CD14-positive monocyte (primary cell): ENCODE results near the gene NTNG1. TPM values are rescaled to one million over a fixed set of nuclear protein-coding genes. Genes with fewer than 3 reads are reported as not detected.

ENCODE experiments used
- DNase-seq, 3 donors: peaks; one replicate each; pipeline ENCODE4 v3.0.0-alpha.2; 2011 to 2022
- H2AFZ ChIP-seq: 2 replicates; pipeline ENCODE4 v1.6.0; 2012; ENCODE audit warnings: mild to moderate bottlenecking, low read depth, low read length, inconsistent platforms; ENCODE audit not compliant: insufficient read depth, poor library complexity, severe bottlenecking
- H3K27ac ChIP-seq, 2 donors: 1 replicate in 1 of 2; 2 replicates in 1 of 2; pipeline ENCODE4 v1.5.1; 2012 to 2013; ENCODE audit warnings: low read length in 2 of 2, control low read depth in 1 of 2, inconsistent platforms in 1 of 2, low read depth in 1 of 2, mild to moderate bottlenecking in 1 of 2
- H3K27me3 ChIP-seq, 2 donors: one replicate each; pipeline versions ENCODE4 v1.6.0 to v1.6.1; 2011 to 2013; ENCODE audit warnings: low read length in 2 of 2; ENCODE audit not compliant: control insufficient read depth in 2 of 2, insufficient read depth in 2 of 2
- H3K36me3 ChIP-seq, 2 donors: replicated peaks in 1 of 2; 1 replicate in 1 of 2; 2 replicates in 1 of 2; pipeline versions ENCODE4 v1.5.1 to v1.6.1; 2012 to 2013; ENCODE audit warnings: low read length in 2 of 2, control low read depth in 1 of 2, inconsistent platforms in 1 of 2, mild to moderate bottlenecking in 1 of 2; ENCODE audit not compliant: insufficient read depth in 2 of 2, control insufficient read depth in 1 of 2
- H3K4me1 ChIP-seq, 2 donors: 1 replicate in 1 of 2; 2 replicates in 1 of 2; pipeline versions ENCODE4 v1.5.1 to v1.6.1; 2012 to 2013; ENCODE audit warnings: low read length in 2 of 2, control low read depth in 1 of 2, inconsistent platforms in 1 of 2, mild to moderate bottlenecking in 1 of 2, moderate library complexity in 1 of 2; ENCODE audit not compliant: insufficient read depth in 2 of 2, control insufficient read depth in 1 of 2
- H3K4me2 ChIP-seq: replicated peaks from 2 replicates; pipeline ENCODE3; 2012; ENCODE audit warnings: low read length, moderate library complexity, mild to moderate bottlenecking; ENCODE audit not compliant: poor library complexity, severe bottlenecking; ENCODE audit errors: extremely low read depth
- H3K4me3 ChIP-seq, 3 experiments: fragments of 200-600 bp in 1 of 3; sonication (generic) in 1 of 3; replicated peaks in 1 of 3; 1 replicate in 2 of 3; 2 replicates in 1 of 3; pipeline ENCODE4 v1.5.1; 2011 to 2013; ENCODE audit warnings: low read length in 3 of 3, mild to moderate bottlenecking in 3 of 3, control low read depth in 2 of 3, low read depth in 2 of 3, inconsistent platforms in 1 of 3, moderate library complexity in 1 of 3
- H3K79me2 ChIP-seq: 2 replicates; pipeline ENCODE4 v1.6.0; 2012; ENCODE audit warnings: mild to moderate bottlenecking, control low read depth, inconsistent platforms, low read length, moderate library complexity; ENCODE audit not compliant: insufficient read depth
- H3K9ac ChIP-seq: 2 replicates; pipeline ENCODE4 v1.6.0; 2017; ENCODE audit warnings: low read length, mild to moderate bottlenecking; ENCODE audit not compliant: insufficient read depth, poor library complexity, severe bottlenecking
- H3K9me3 ChIP-seq, 2 donors: replicated peaks in 1 of 2; 1 replicate in 1 of 2; 2 replicates in 1 of 2; pipeline versions ENCODE4 v1.5.1 to v1.6.1; 2012 to 2013; ENCODE audit warnings: low read length in 2 of 2, control low read depth in 1 of 2; ENCODE audit not compliant: control insufficient read depth in 1 of 2, insufficient read depth in 1 of 2
- H4K20me1 ChIP-seq: 2 replicates; pipeline ENCODE4 v1.6.0; 2012; ENCODE audit warnings: mild to moderate bottlenecking, low read length, control low read depth, moderate library complexity; ENCODE audit not compliant: insufficient read depth
- H3K27ac Mint-ChIP-seq, 7 donors: one replicate each; pipeline ENCODE4 v1.8.0; 2020; ENCODE audit warnings: mild to moderate bottlenecking in 7 of 7, mixed read lengths in 7 of 7, moderate library complexity in 6 of 7, inconsistent platforms in 2 of 7
- H3K27me3 Mint-ChIP-seq, 3 donors: one replicate each; pipeline ENCODE4 v1.8.0; 2021 to 2022; ENCODE audit warnings: low read depth in 3 of 3, mild to moderate bottlenecking in 3 of 3, mixed read lengths in 3 of 3, moderate library complexity in 3 of 3, inconsistent platforms in 1 of 3
- H3K36me3 Mint-ChIP-seq, 2 donors: one replicate each; pipeline ENCODE4 v1.8.0; 2020; ENCODE audit warnings: mixed read lengths in 2 of 2, inconsistent platforms in 1 of 2, mild to moderate bottlenecking in 1 of 2
- H3K4me1 Mint-ChIP-seq: one replicate; pipeline ENCODE4 v1.8.0; 2020; ENCODE audit warnings: mild to moderate bottlenecking, mixed read lengths
- H3K4me3 Mint-ChIP-seq, 2 donors: one replicate each; pipeline ENCODE4 v1.8.0; 2020; ENCODE audit warnings: mild to moderate bottlenecking in 2 of 2, mixed read lengths in 2 of 2, moderate library complexity in 1 of 2
- H3K9me3 Mint-ChIP-seq, 7 donors: one replicate each; pipeline ENCODE4 v1.8.0; 2020 to 2022; ENCODE audit warnings: mixed read lengths in 7 of 7, mild to moderate bottlenecking in 6 of 7, moderate library complexity in 6 of 7, inconsistent platforms in 2 of 7
- CTCF ChIP-seq: fragments of 200-600 bp; IDR thresholded peaks from one replicate; pipeline ENCODE4 v1.8.0; 2022; ENCODE audit warnings: antibody characterized with exemption, mild to moderate bottlenecking
- WGBS: methylation state at CpG from one replicate; pipeline ENCODE4 v1.1.5; 2013; ENCODE audit warnings: missing lambda C conversion rate; ENCODE audit not compliant: insufficient coverage; 5-methylcytosine and 5-hydroxymethylcytosine counted together
- intact Hi-C, 2 donors: fragments of 100-400 bp; cut with micrococcal nuclease; formaldehyde crosslinking; loops; one replicate each; pipeline versions ENCODE4 v1.15.0 to v1.15.1; 2023
- polyA plus RNA-seq, 3 donors: library from polyadenylated mRNA; depleted of rRNA in 1 of 3; unstranded in 2 of 3; stranded (reverse) in 1 of 3; fragments of 300-500 nt in 2 of 3; fragments of >200 nt in 1 of 3; fragmentation: Illumina TruSeq in 2 of 3; gene quantifications; 1 replicate in 2 of 3; 2 replicates in 1 of 3; pipeline ENCODE4 v1.2.3, GENCODE V29; 2012 to 2021

Gene NTNG1
- polyA plus RNA-seq, 3 donors, result not detected

- Histone ChIP-seq H3K27me3 (no peaks in the 10 kb centered on the region), H3K27ac (no peak overlapping the region), H3K79me2 (no peaks in the 10 kb centered on the region), H3K4me2 (no peak overlapping the region), H3K4me1 (no peaks in the 10 kb centered on the region), H3K9me3 (no peaks in the 10 kb centered on the region), H3K36me3 (no peaks in the 10 kb centered on the region), H2AFZ (no peak overlapping the region), H3K4me3 (no peak overlapping the region), H3K9ac (no peak overlapping the region), H4K20me1 (no peaks in the 10 kb centered on the region)
- intact Hi-C loops, result no loop called here
- DNase-seq, result no peak
- no peak overlapping the region for H3K27ac Mint-ChIP-seq
- no peaks in the 10 kb centered on the region for H3K9me3 Mint-ChIP-seq
- peaks cover 0 to 3% (median 0%) of the 10 kb centered on the region in 3 donors for H3K27me3 Mint-ChIP-seq
- H3K4me3 Mint-ChIP-seq, result no peak overlapping the region
- no CpG with 5 or more reads among the region's 1 CpG for WGBS
- no peaks in the 10 kb centered on the region for H3K4me1 Mint-ChIP-seq
- no peaks in the 10 kb centered on the region for H3K36me3 Mint-ChIP-seq
- no peak for TF ChIP-seq CTCF
Measured at GRCh38 chr1:107444302-107444701, 303.5 kb downstream of the NTNG1 start.

- H3K4me2 ChIP-seq, result no peak overlapping the region
- H3K36me3 ChIP-seq, result no peaks in the 10 kb centered on the region
- intact Hi-C loops, result no loop called here
- 100% methylated on average over 2 of the region's 3 CpGs for WGBS
- H3K4me3 ChIP-seq, result no peak overlapping the region
- H3K9ac ChIP-seq, result no peak overlapping the region
- Mint-ChIP-seq H3K27ac (no peak overlapping the region), H3K36me3 (no peaks in the 10 kb centered on the region), H3K27me3 (no peaks in the 10 kb centered on the region), H3K4me1 (peaks cover 13% of the 10 kb centered on the region), H3K9me3 (no peaks in the 10 kb centered on the region), H3K4me3 (no peak overlapping the region)
- no peaks in the 10 kb centered on the region for H4K20me1 ChIP-seq
- TF ChIP-seq CTCF, result no peak
- peaks cover 6 to 7% of the 10 kb centered on the region in 2 donors for H3K4me1 ChIP-seq
- H3K27me3 ChIP-seq, result no peaks in the 10 kb centered on the region
- DNase-seq, result no peak
- no peaks in the 10 kb centered on the region for H3K79me2 ChIP-seq
- H2AFZ ChIP-seq, result no peak overlapping the region
- no peaks in the 10 kb centered on the region for H3K9me3 ChIP-seq
- H3K27ac ChIP-seq, result no peak overlapping the region
Measured at GRCh38 chr1:107449326-107449725, 308.5 kb downstream of the NTNG1 start.
